Activated CD4-positive, alpha-beta memory T cell treated with anti-CD3 and anti-CD28 coated beads, Interleukin-2, amount 10 ng/mL, durations not matched to agents 7 days and 5 days (primary cell): ENCODE results near the gene MN1. TPM values are rescaled to one million over a fixed set of nuclear protein-coding genes. Genes with fewer than 3 reads are reported as not detected.

Experiments used
- CTCF ChIA-PET: fragments of 350-600 bp; sonication (Branson Sonifier 250); formaldehyde crosslinking; loops from one replicate; lab custom pipeline; 2021; ENCODE audit warnings: antibody characterized with exemption, inconsistent platforms; lab: Charles Lee
- POLR2A ChIA-PET: fragments of 350-600 bp; sonication (Branson Sonifier 250); formaldehyde crosslinking; loops from one replicate; lab custom pipeline; 2021; ENCODE audit warnings: antibody characterized with exemption; lab: Charles Lee
- DNase-seq: peaks from one replicate; pipeline ENCODE4 v3.0.0-alpha.2; 2020
- H3K27ac Mint-ChIP-seq: one replicate; pipeline ENCODE4 v1.8.0; 2021; ENCODE audit warnings: mild to moderate bottlenecking, mixed read lengths
- H3K27me3 Mint-ChIP-seq: one replicate; pipeline ENCODE4 v1.8.0; 2021; ENCODE audit warnings: mixed read lengths
- H3K36me3 Mint-ChIP-seq: one replicate; pipeline ENCODE4 v1.8.0; 2021; ENCODE audit warnings: low read depth, mixed read lengths
- H3K4me1 Mint-ChIP-seq: one replicate; pipeline ENCODE4 v1.8.0; 2021; ENCODE audit warnings: mixed read lengths
- H3K4me3 Mint-ChIP-seq: one replicate; pipeline ENCODE4 v1.8.0; 2021; ENCODE audit warnings: mild to moderate bottlenecking, mixed read lengths
- H3K9me3 Mint-ChIP-seq: one replicate; pipeline ENCODE4 v1.8.0; 2021; ENCODE audit warnings: mixed read lengths
- total RNA-seq, 2 experiments: library from RNA; stranded (reverse); gene quantifications; one replicate each; pipeline ENCODE4 v1.2.3, GENCODE V29; 2021

Gene MN1
- total RNA-seq, 2 experiments from 2014 or later = 0.35 to 0.40 TPM

GRCh38 chr22:27779643-27780042, 21.9 kb downstream of the MN1 start:
- no peak overlapping the region for H3K27ac Mint-ChIP-seq
- ChIA-PET POLR2A (no interaction called here), CTCF (no interaction called here)
- H3K4me3 Mint-ChIP-seq = no peak overlapping the region
- H3K4me1 Mint-ChIP-seq = no peaks in the 10 kb centered on the region
- no peaks in the 10 kb centered on the region for H3K9me3 Mint-ChIP-seq
- no peaks in the 10 kb centered on the region for H3K36me3 Mint-ChIP-seq
- DNase-seq = no peak
- H3K27me3 Mint-ChIP-seq = peaks cover 1% of the 10 kb centered on the region

GRCh38 chr22:27778294-27779090, 23.1 kb downstream of the MN1 start:
- Mint-ChIP-seq H3K36me3 (no peaks in the 10 kb centered on the region), H3K27ac (no peak overlapping the region), H3K4me3 (no peak overlapping the region), H3K27me3 (peaks cover 1% of the 10 kb centered on the region), H3K4me1 (no peaks in the 10 kb centered on the region), H3K9me3 (no peaks in the 10 kb centered on the region)
- CTCF ChIA-PET = no interaction called here
- POLR2A ChIA-PET = no interaction called here
- no peak for DNase-seq

GRCh38 chr22:27777128-27777527, 24.4 kb downstream of the MN1 start:
- no peak for DNase-seq
- ChIA-PET CTCF (interaction anchor here (0.7 kb wide), 1 partner anchor 1088 kb away, joined by 4 read pairs; no protein-coding TSS in a partner anchor), POLR2A (no interaction called here)
- H3K4me3 Mint-ChIP-seq = no peak overlapping the region
- H3K9me3 Mint-ChIP-seq = no peaks in the 10 kb centered on the region
- H3K27me3 Mint-ChIP-seq = peaks cover 1% of the 10 kb centered on the region
- no peak overlapping the region for H3K27ac Mint-ChIP-seq
- H3K4me1 Mint-ChIP-seq = no peaks in the 10 kb centered on the region
- no peaks in the 10 kb centered on the region for H3K36me3 Mint-ChIP-seq

- ChIA-PET POLR2A (no interaction called here), CTCF (interaction anchor here (0.7 kb wide), 1 partner anchor 1088 kb away, joined by 4 read pairs; no protein-coding TSS in a partner anchor)
- H3K27me3 Mint-ChIP-seq = peaks cover 1% of the 10 kb centered on the region
- H3K4me3 Mint-ChIP-seq = no peak overlapping the region
- H3K36me3 Mint-ChIP-seq = no peaks in the 10 kb centered on the region
- H3K9me3 Mint-ChIP-seq = no peaks in the 10 kb centered on the region
- no peaks in the 10 kb centered on the region for H3K4me1 Mint-ChIP-seq
- H3K27ac Mint-ChIP-seq = no peak overlapping the region
- DNase-seq = no peak
Measured at GRCh38 chr22:27776650-27776958, 25.0 kb downstream of the MN1 start.

GRCh38 chr22:27775758-27776649, 25.6 kb downstream of the MN1 start:
- Mint-ChIP-seq H3K4me3 (no peak overlapping the region), H3K36me3 (no peaks in the 10 kb centered on the region), H3K4me1 (no peaks in the 10 kb centered on the region), H3K9me3 (no peaks in the 10 kb centered on the region), H3K27me3 (peaks cover 1% of the 10 kb centered on the region), H3K27ac (no peak overlapping the region)
- CTCF ChIA-PET = interaction anchor here (0.7 kb wide), 1 partner anchor 1087 kb away, joined by 4 read pairs; no protein-coding TSS in a partner anchor
- DNase-seq = no peak
- POLR2A ChIA-PET = no interaction called here

GRCh38 chr22:27775087-27775698, 26.4 kb downstream of the MN1 start:
- H3K27me3 Mint-ChIP-seq = peaks cover 1% of the 10 kb centered on the region
- POLR2A ChIA-PET = no interaction called here
- no peak for DNase-seq
- H3K27ac Mint-ChIP-seq = no peak overlapping the region
- H3K9me3 Mint-ChIP-seq = no peaks in the 10 kb centered on the region
- H3K4me1 Mint-ChIP-seq = no peaks in the 10 kb centered on the region
- CTCF ChIA-PET = no interaction called here
- no peaks in the 10 kb centered on the region for H3K36me3 Mint-ChIP-seq
- no peak overlapping the region for H3K4me3 Mint-ChIP-seq

- CTCF ChIA-PET = no interaction called here
- DNase-seq = no peak
- Mint-ChIP-seq H3K4me1 (no peaks in the 10 kb centered on the region), H3K27me3 (peaks cover 1% of the 10 kb centered on the region), H3K4me3 (no peak overlapping the region), H3K36me3 (no peaks in the 10 kb centered on the region), H3K9me3 (no peaks in the 10 kb centered on the region), H3K27ac (no peak overlapping the region)
- POLR2A ChIA-PET = no interaction called here
Measured at GRCh38 chr22:27774200-27774599, 27.4 kb downstream of the MN1 start.

GRCh38 chr22:27772984-27773498, 28.5 kb downstream of the MN1 start:
- peaks cover 1% of the 10 kb centered on the region for H3K27me3 Mint-ChIP-seq
- H3K4me1 Mint-ChIP-seq = no peaks in the 10 kb centered on the region
- ChIA-PET CTCF (no interaction called here), POLR2A (no interaction called here)
- H3K4me3 Mint-ChIP-seq = no peak overlapping the region
- no peak for DNase-seq
- no peaks in the 10 kb centered on the region for H3K9me3 Mint-ChIP-seq
- H3K36me3 Mint-ChIP-seq = no peaks in the 10 kb centered on the region
- no peak overlapping the region for H3K27ac Mint-ChIP-seq

GRCh38 chr22:27772081-27772983, 29.2 kb downstream of the MN1 start:
- Mint-ChIP-seq H3K9me3 (no peaks in the 10 kb centered on the region), H3K4me3 (no peak overlapping the region), H3K27ac (no peak overlapping the region), H3K4me1 (no peaks in the 10 kb centered on the region), H3K27me3 (peaks cover 1% of the 10 kb centered on the region), H3K36me3 (no peaks in the 10 kb centered on the region)
- ChIA-PET POLR2A (no interaction called here), CTCF (no interaction called here)
- DNase-seq = no peak

- CTCF ChIA-PET = no interaction called here
Measured at GRCh38 chr22:27771637-27772036, 29.9 kb downstream of the MN1 start.

GRCh38 chr22:27769012-27769411, 32.5 kb downstream of the MN1 start:
- no peak overlapping the region for H3K4me3 Mint-ChIP-seq
- no peaks in the 10 kb centered on the region for H3K36me3 Mint-ChIP-seq
- no peak for DNase-seq
- peaks cover 5% of the 10 kb centered on the region for H3K27me3 Mint-ChIP-seq
- ChIA-PET POLR2A (no interaction called here), CTCF (no interaction called here)
- no peak overlapping the region for H3K27ac Mint-ChIP-seq
- H3K9me3 Mint-ChIP-seq = no peaks in the 10 kb centered on the region
- no peaks in the 10 kb centered on the region for H3K4me1 Mint-ChIP-seq

More at GRCh38 chr22:27771637-27772036, 29.9 kb downstream of the MN1 start:
- Mint-ChIP-seq H3K4me1 (no peaks in the 10 kb centered on the region), H3K27me3 (peaks cover 5% of the 10 kb centered on the region), H3K9me3 (no peaks in the 10 kb centered on the region), H3K4me3 (no peak overlapping the region), H3K27ac (no peak overlapping the region), H3K36me3 (no peaks in the 10 kb centered on the region)
- POLR2A ChIA-PET = no interaction called here
- no peak for DNase-seq

- Mint-ChIP-seq H3K9me3 (no peaks in the 10 kb centered on the region), H3K27me3 (peaks cover 5% of the 10 kb centered on the region), H3K4me3 (no peak overlapping the region), H3K27ac (no peak overlapping the region), H3K36me3 (no peaks in the 10 kb centered on the region), H3K4me1 (no peaks in the 10 kb centered on the region)
- POLR2A ChIA-PET = no interaction called here
- CTCF ChIA-PET = no interaction called here
- DNase-seq = no peak
Measured at GRCh38 chr22:27768027-27768653, 33.4 kb downstream of the MN1 start.
